ENCODE results near the gene ST3GAL5. TPM values are rescaled to one million over a fixed set of nuclear protein-coding genes. Genes with fewer than 3 reads are reported as not detected.

Gene ST3GAL5
- polyA plus RNA-seq, 1 of the 3 experiments (the other 2 are of a cell fraction), result 37.6 TPM

- no peak for DNase-seq
- Histone ChIP-seq H3K27ac (ENCODE audit: low read depth in 2 of 2, low read length in 1 of 2) (no peak overlapping the region), H3K4me1 (ENCODE audit: control insufficient read depth in 1 of 2, insufficient read depth in 2 of 2, low read depth in 1 of 2, low read length in 1 of 2) (no peaks in the 10 kb centered on the region), H4K20me1 (ENCODE audit: insufficient read depth) (no peaks in the 10 kb centered on the region), H3K36me3 (replicated peaks in 1 of 2; ENCODE audit: control insufficient read depth in 1 of 2, insufficient read depth in 2 of 2, low read length in 1 of 2) (peaks cover 54 to 58% of the 10 kb centered on the region in 2 experiments), H3K27me3 (ENCODE audit: insufficient read depth) (no peaks in the 10 kb centered on the region), H3K9ac (no peak overlapping the region), H3F3A (replicated peaks; ENCODE audit: insufficient read depth) (peaks cover 3% of the 10 kb centered on the region), H3K9me3 (no peaks in the 10 kb centered on the region), H3K79me2 (ENCODE audit: insufficient read depth) (no peaks in the 10 kb centered on the region), H2AFZ (ENCODE audit: low read depth) (no peak overlapping the region), H3K4me3 (ENCODE audit: low read depth in 2 of 2, low read length in 1 of 2) (no peak overlapping the region), H3K9me2 (no peaks in the 10 kb centered on the region), H3K4me2 (no peak overlapping the region)
- WGBS (ENCODE audit: low lambda C conversion rate), result 91% methylated on average over 4 of the region's 4 CpGs
- TF ChIP-seq RXRA (IDR thresholded peaks at IDR 0.05; ENCODE audit: borderline replicate concordance, low read depth), result no peak
- no peak for TF ChIP-seq YY1 (IDR thresholded peaks at IDR 0.05; ENCODE audit: low read depth)
- TF ChIP-seq ELF1 (IDR thresholded peaks at IDR 0.05), result no peak
- TF ChIP-seq MAX (IDR thresholded peaks at IDR 0.05; ENCODE audit: low read depth), result no peak
- POLR2A ChIA-PET, result no interaction called here
- CTCF ChIA-PET, result interaction anchor here (1.7 to 4.4 kb wide), 2 partner anchors 17 to 45 kb away, joined by 7 to 20 read pairs; no protein-coding TSS in a partner anchor
These were observed 44.3 kb downstream of the ST3GAL5 start for GRCh38 chr2:85844486-85844885.

- 35% methylated on average over 4 of the region's 4 CpGs for WGBS (ENCODE audit: low lambda C conversion rate)
- Histone ChIP-seq H3F3A (replicated peaks; ENCODE audit: insufficient read depth) (peaks cover 3% of the 10 kb centered on the region), H3K27ac (ENCODE audit: low read depth in 2 of 2, low read length in 1 of 2) (no peak overlapping the region), H3K79me2 (ENCODE audit: insufficient read depth) (no peaks in the 10 kb centered on the region), H3K36me3 (replicated peaks in 1 of 2; ENCODE audit: control insufficient read depth in 1 of 2, insufficient read depth in 2 of 2, low read length in 1 of 2) (peaks cover 57 to 61% of the 10 kb centered on the region in 2 experiments), H3K27me3 (ENCODE audit: insufficient read depth) (no peaks in the 10 kb centered on the region), H3K4me3 (ENCODE audit: low read depth in 2 of 2, low read length in 1 of 2) (no peak overlapping the region; a peak in 1 of 4 replicates), H3K9me2 (no peaks in the 10 kb centered on the region), H3K4me2 (no peak overlapping the region), H4K20me1 (ENCODE audit: insufficient read depth) (no peaks in the 10 kb centered on the region), H3K9ac (no peak overlapping the region), H2AFZ (ENCODE audit: low read depth) (no peak overlapping the region), H3K9me3 (no peaks in the 10 kb centered on the region), H3K4me1 (ENCODE audit: control insufficient read depth in 1 of 2, insufficient read depth in 2 of 2, low read depth in 1 of 2, low read length in 1 of 2) (no peaks in the 10 kb centered on the region)
- peak; percentile 25 for DNase-seq
- TF ChIP-seq TAF1 (IDR thresholded peaks at IDR 0.05; ENCODE audit: borderline replicate concordance, low read depth, low read length) (no peak), RAD21 (IDR thresholded peaks at IDR 0.05; ENCODE audit: low read length) (no peak), RXRA (IDR thresholded peaks at IDR 0.05; ENCODE audit: borderline replicate concordance, low read depth) (no peak), TEAD4 (IDR thresholded peaks at IDR 0.05; ENCODE audit: borderline replicate concordance, insufficient read depth) (no peak), POLR2AphosphoS5 (IDR thresholded peaks at IDR 0.05; ENCODE audit: low read depth, low read length) (no peak), CTCF (IDR thresholded peaks at IDR 0.05) (peak; percentile 60)
- ChIA-PET POLR2A (no interaction called here), CTCF (interaction anchor here (1.0 to 1.2 kb wide), 2 partner anchors 16 to 46 kb away, joined by 6 read pairs; no protein-coding TSS in a partner anchor)
These were observed 45.2 kb downstream of the ST3GAL5 start for GRCh38 chr2:85843543-85843942.

GRCh38 chr2:85840091-85840490, 48.7 kb downstream of the ST3GAL5 start:
- peaks cover 42 to 46% of the 10 kb centered on the region in 2 experiments for H3K36me3 ChIP-seq (replicated peaks in 1 of 2; ENCODE audit: control insufficient read depth in 1 of 2, insufficient read depth in 2 of 2, low read length in 1 of 2)
- H3K27me3 ChIP-seq (ENCODE audit: insufficient read depth), result no peaks in the 10 kb centered on the region
- WGBS (ENCODE audit: low lambda C conversion rate), result 95% methylated on average over 9 of the region's 9 CpGs
- ChIA-PET POLR2A (no interaction called here), CTCF (interaction anchor here (0.6 to 3.4 kb wide), 5 partner anchors 13 to 111 kb away, joined by 3 to 29 read pairs (median 3); partner anchors contain the start of gene ST3GAL5)
- no peak for DNase-seq
- H3K79me2 ChIP-seq (ENCODE audit: insufficient read depth), result no peaks in the 10 kb centered on the region
- H3K4me3 ChIP-seq (ENCODE audit: low read depth in 2 of 2, low read length in 1 of 2), result no peak overlapping the region
- H3K9ac ChIP-seq, result no peak overlapping the region
- no peak for TF ChIP-seq EZH2phosphoT487 (IDR thresholded peaks at IDR 0.05; ENCODE audit: borderline replicate concordance, low read depth)
- TF ChIP-seq USF2 (IDR thresholded peaks at IDR 0.05; ENCODE audit: borderline replicate concordance, low read depth, low read length), result no peak
- no peak for TF ChIP-seq ZBTB33 (IDR thresholded peaks at IDR 0.05; ENCODE audit: borderline replicate concordance, low read depth)
- no peak for TF ChIP-seq USF1 (IDR thresholded peaks at IDR 0.05; ENCODE audit: borderline replicate concordance, low read depth)
- no peak for TF ChIP-seq MAX (IDR thresholded peaks at IDR 0.05; ENCODE audit: low read depth)
- no peak for TF ChIP-seq GABPA (IDR thresholded peaks at IDR 0.05; ENCODE audit: low read depth)
- no peak for TF ChIP-seq YY1 (IDR thresholded peaks at IDR 0.05; ENCODE audit: low read depth)
- no peaks in the 10 kb centered on the region for H3K9me3 ChIP-seq
- H4K20me1 ChIP-seq (ENCODE audit: insufficient read depth), result no peaks in the 10 kb centered on the region
- H2AFZ ChIP-seq (ENCODE audit: low read depth), result no peak overlapping the region
- no peaks in the 10 kb centered on the region for H3K4me1 ChIP-seq (ENCODE audit: control insufficient read depth in 1 of 2, insufficient read depth in 2 of 2, low read depth in 1 of 2, low read length in 1 of 2)
- H3F3A ChIP-seq (replicated peaks; ENCODE audit: insufficient read depth), result peaks cover 3% of the 10 kb centered on the region
- H3K9me2 ChIP-seq, result no peaks in the 10 kb centered on the region
- no peak overlapping the region for H3K4me2 ChIP-seq
- no peak overlapping the region for H3K27ac ChIP-seq (ENCODE audit: low read depth in 2 of 2, low read length in 1 of 2)
